Measurements from ENCODE around the gene LLGL2.

LLGL2 gene

GRCh38 chr17:75508931-75509361, 16.6 kb upstream of the LLGL2 start:
- TF ChIP-seq CTCF (IDR thresholded peaks at IDR 0.05; ENCODE audit: low read depth, low read length) = no peak
- no peak for DNase-seq (ENCODE audit: low read depth in 2 of 2)
- H3K4me3 ChIP-seq (replicated peaks in 1 of 2; ENCODE audit: low read depth in 2 of 2, low read length in 2 of 2) = no peak overlapping the region

GRCh38 chr17:75509528-75510258, 15.8 kb upstream of the LLGL2 start:
- no peak for TF ChIP-seq CTCF (IDR thresholded peaks at IDR 0.05; ENCODE audit: low read depth, low read length)
- H3K4me3 ChIP-seq (replicated peaks in 1 of 2; ENCODE audit: low read depth in 2 of 2, low read length in 2 of 2) = no peak overlapping the region
- DNase-seq (ENCODE audit: low read depth in 2 of 2) = no peak

GRCh38 chr17:75511270-75511609, 14.3 kb upstream of the LLGL2 start:
- TF ChIP-seq CTCF (IDR thresholded peaks at IDR 0.05; ENCODE audit: low read depth, low read length) = no peak
- DNase-seq (ENCODE audit: low read depth in 2 of 2) = no peak
- H3K4me3 ChIP-seq (replicated peaks in 1 of 2; ENCODE audit: low read depth in 2 of 2, low read length in 2 of 2) = no peak overlapping the region

- no peak for TF ChIP-seq CTCF (IDR thresholded peaks at IDR 0.05; ENCODE audit: low read depth, low read length)
- H3K4me3 ChIP-seq (replicated peaks in 1 of 2; ENCODE audit: low read depth in 2 of 2, low read length in 2 of 2) = no peak overlapping the region
- peak in 1 of 2 donors; percentile 52 for DNase-seq (ENCODE audit: low read depth in 2 of 2)
Measured at GRCh38 chr17:75511610-75512575, 13.6 kb upstream of the LLGL2 start.

- peak in 1 of 2 donors; percentile 31 for DNase-seq (ENCODE audit: low read depth in 2 of 2)
Measured at GRCh38 chr17:75512926-75513640, 12.4 kb upstream of the LLGL2 start.

More at GRCh38 chr17:75512926-75513640, 12.4 kb upstream of the LLGL2 start:
- no peak for TF ChIP-seq CTCF (IDR thresholded peaks at IDR 0.05; ENCODE audit: low read depth, low read length)
- H3K4me3 ChIP-seq (replicated peaks in 1 of 2; ENCODE audit: low read depth in 2 of 2, low read length in 2 of 2) = no peak overlapping the region

Data from cardiac fibroblast (primary cell).